Measurements from ENCODE around the gene SLC23A3. TPM values are rescaled to one million over a fixed set of nuclear protein-coding genes. Genes with fewer than 3 reads are reported as not detected.

Gene SLC23A3
- total RNA-seq, 2 donors from 2014 or later = 0.46 to 1.9 TPM

DNA sequence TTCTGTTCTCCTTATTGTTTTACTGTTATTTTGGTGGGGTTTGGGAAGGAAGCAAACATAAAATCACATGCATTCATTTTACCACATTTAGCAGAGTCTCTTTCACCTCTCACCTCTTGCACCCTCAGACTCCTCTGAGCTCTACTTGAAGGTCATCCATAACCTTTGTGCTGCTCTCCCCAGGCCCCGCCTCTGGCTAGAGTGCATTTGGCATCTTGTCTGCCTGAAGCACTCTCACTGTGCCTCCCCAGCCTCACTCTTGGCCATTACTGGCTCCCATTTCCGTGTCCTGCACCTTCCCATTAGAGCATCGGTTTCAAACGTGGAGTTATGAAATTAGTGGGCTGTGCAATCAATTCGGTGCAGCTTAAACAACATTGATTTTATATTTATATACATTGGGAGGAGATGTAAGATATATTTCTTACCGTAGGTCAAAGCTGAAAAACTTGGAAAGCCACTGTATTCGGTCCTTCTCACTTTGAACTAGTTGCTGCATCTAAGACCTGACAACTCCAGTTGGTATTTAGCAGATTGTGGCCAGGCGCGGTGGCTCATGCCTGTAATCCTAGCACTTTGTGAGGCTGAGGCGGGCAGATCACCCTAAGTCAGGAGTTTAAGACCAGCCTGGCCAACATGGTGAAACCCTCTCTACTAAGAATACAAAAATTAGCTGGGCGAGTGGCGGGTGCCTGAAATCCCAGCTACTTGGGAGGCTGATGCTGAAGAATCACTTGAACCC, 29.8 kb upstream of the SLC23A3 start:
- no peak overlapping the region for H3K9ac ChIP-seq (ENCODE audit: extremely low read depth, low read length, poor library complexity, severe bottlenecking)
- whole genome bisulfite sequencing, 2 experiments (ENCODE audit: insufficient coverage in 1 of 2, insufficient read length in 1 of 2) = 84 to 92% methylated on average over 6 to 11 of the region's 12 CpGs
- no peak overlapping the region for H3K27ac ChIP-seq (ENCODE audit: low read depth, low read length)
- Mint-ChIP-seq H3K4me3 (no peak overlapping the region), H3K27me3 (ENCODE audit: insufficient read depth) (peaks cover 11% of the 10 kb centered on the region), H3K27ac (no peak overlapping the region), H3K4me1 (no peaks in the 10 kb centered on the region), H3K36me3 (ENCODE audit: low read depth) (no peaks in the 10 kb centered on the region), H3K9me3 (peaks cover 13% of the 10 kb centered on the region)
- no peaks in the 10 kb centered on the region for H3K9me3 ChIP-seq (ENCODE audit: control insufficient read depth, low read length)
- H3K36me3 ChIP-seq (ENCODE audit: control insufficient read depth, insufficient read depth, low read length) = no peaks in the 10 kb centered on the region
- TF ChIP-seq, protein P1, sequence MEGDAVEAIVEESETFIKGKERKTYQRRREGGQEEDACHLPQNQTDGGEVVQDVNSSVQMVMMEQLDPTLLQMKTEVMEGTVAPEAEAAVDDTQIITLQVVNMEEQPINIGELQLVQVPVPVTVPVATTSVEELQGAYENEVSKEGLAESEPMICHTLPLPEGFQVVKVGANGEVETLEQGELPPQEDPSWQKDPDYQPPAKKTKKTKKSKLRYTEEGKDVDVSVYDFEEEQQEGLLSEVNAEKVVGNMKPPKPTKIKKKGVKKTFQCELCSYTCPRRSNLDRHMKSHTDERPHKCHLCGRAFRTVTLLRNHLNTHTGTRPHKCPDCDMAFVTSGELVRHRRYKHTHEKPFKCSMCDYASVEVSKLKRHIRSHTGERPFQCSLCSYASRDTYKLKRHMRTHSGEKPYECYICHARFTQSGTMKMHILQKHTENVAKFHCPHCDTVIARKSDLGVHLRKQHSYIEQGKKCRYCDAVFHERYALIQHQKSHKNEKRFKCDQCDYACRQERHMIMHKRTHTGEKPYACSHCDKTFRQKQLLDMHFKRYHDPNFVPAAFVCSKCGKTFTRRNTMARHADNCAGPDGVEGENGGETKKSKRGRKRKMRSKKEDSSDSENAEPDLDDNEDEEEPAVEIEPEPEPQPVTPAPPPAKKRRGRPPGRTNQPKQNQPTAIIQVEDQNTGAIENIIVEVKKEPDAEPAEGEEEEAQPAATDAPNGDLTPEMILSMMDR (conservative IDR thresholded peaks at IDR 0.05) = no peak
- peaks cover 5% of the 10 kb centered on the region for H3K27me3 ChIP-seq (ENCODE audit: control insufficient read depth, insufficient read depth, low read length, poor library complexity, severe bottlenecking)
- no peak overlapping the region for H3K4me3 ChIP-seq (ENCODE audit: low read length)
- no peak for DNase-seq
- no peaks in the 10 kb centered on the region for H3K4me1 ChIP-seq (ENCODE audit: control insufficient read depth, insufficient read depth, low read length)

DNA sequence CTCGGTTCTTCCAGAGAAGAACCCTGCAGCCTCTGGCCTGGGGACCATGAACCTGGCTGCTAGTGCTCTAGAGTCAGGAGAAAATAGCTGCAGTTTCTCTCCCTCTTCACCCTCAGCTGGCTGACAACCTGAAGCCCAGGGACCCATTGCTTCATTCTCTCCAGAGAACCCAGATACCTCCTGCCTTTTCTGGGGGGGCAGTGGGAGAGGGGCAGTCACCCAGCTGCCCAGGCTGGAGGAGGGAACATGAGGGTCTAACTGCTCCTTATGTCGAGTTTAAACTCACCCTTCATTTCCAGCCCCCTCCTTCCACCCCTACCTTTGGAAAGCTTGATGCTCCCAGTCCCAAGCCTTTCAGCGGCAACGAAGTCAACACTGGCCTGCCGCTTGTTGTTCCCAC, 29.1 kb upstream of the SLC23A3 start:
- Histone ChIP-seq H3K9me3 (ENCODE audit: control insufficient read depth, low read length) (no peaks in the 10 kb centered on the region), H3K4me1 (ENCODE audit: control insufficient read depth, insufficient read depth, low read length) (no peaks in the 10 kb centered on the region), H3K27ac (ENCODE audit: low read depth, low read length) (no peak overlapping the region), H3K36me3 (ENCODE audit: control insufficient read depth, insufficient read depth, low read length) (no peaks in the 10 kb centered on the region), H3K4me3 (ENCODE audit: low read length) (no peak overlapping the region), H3K27me3 (ENCODE audit: control insufficient read depth, insufficient read depth, low read length, poor library complexity, severe bottlenecking) (peaks cover 5% of the 10 kb centered on the region), H3K9ac (ENCODE audit: extremely low read depth, low read length, poor library complexity, severe bottlenecking) (no peak overlapping the region)
- Mint-ChIP-seq H3K27me3 (ENCODE audit: insufficient read depth) (peaks cover 8% of the 10 kb centered on the region), H3K4me3 (no peak overlapping the region), H3K9me3 (peaks cover 9% of the 10 kb centered on the region), H3K4me1 (no peaks in the 10 kb centered on the region), H3K36me3 (ENCODE audit: low read depth) (no peaks in the 10 kb centered on the region), H3K27ac (no peak overlapping the region)
- 82 to 89% methylated on average over 4 to 5 of the region's 5 CpGs for WGBS, 2 experiments (ENCODE audit: insufficient coverage in 1 of 2, insufficient read length in 1 of 2)
- TF ChIP-seq, protein P1 (conservative IDR thresholded peaks at IDR 0.05) = no peak
- no peak for DNase-seq

DNA sequence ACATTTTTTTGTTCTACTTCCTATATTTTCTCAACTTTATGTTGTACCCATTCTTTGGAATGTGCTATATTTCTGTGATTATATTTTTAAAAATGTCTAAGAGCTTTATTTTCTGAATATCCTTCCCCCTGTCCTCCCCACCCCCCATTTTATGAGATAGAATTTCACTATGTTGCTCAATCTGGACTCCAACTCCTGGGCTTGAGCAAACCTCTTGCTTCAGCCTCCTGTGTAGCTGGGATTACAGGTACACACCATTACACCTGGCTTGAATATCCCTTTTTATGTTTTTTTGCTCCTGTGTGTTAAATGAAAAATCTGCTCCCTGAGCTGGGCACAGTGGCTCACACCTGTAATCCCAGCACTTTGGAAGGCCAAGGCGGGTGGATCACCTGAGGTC, 27.6 kb upstream of the SLC23A3 start:
- H3K9me3 Mint-ChIP-seq = peaks cover 9% of the 10 kb centered on the region
- WGBS, 2 experiments (ENCODE audit: insufficient coverage in 1 of 2, insufficient read length in 1 of 2) = 100% methylated on average over 1 of the region's 1 CpG; no CpG with 5 or more reads in 1 of the 2 experiments
- TF ChIP-seq, protein P1 (conservative IDR thresholded peaks at IDR 0.05) = no peak
- no peak overlapping the region for H3K27ac Mint-ChIP-seq
- H3K4me1 Mint-ChIP-seq = no peaks in the 10 kb centered on the region
- Histone ChIP-seq H3K27me3 (ENCODE audit: control insufficient read depth, insufficient read depth, low read length, poor library complexity, severe bottlenecking) (peaks cover 5% of the 10 kb centered on the region), H3K36me3 (ENCODE audit: control insufficient read depth, insufficient read depth, low read length) (no peaks in the 10 kb centered on the region), H3K4me3 (ENCODE audit: low read length) (no peak overlapping the region), H3K27ac (ENCODE audit: low read depth, low read length) (no peak overlapping the region), H3K9me3 (ENCODE audit: control insufficient read depth, low read length) (no peaks in the 10 kb centered on the region), H3K4me1 (ENCODE audit: control insufficient read depth, insufficient read depth, low read length) (no peaks in the 10 kb centered on the region), H3K9ac (ENCODE audit: extremely low read depth, low read length, poor library complexity, severe bottlenecking) (no peak overlapping the region)
- no peak for DNase-seq
- no peak overlapping the region for H3K4me3 Mint-ChIP-seq
- no peaks in the 10 kb centered on the region for H3K36me3 Mint-ChIP-seq (ENCODE audit: low read depth)
- peaks cover 3% of the 10 kb centered on the region for H3K27me3 Mint-ChIP-seq (ENCODE audit: insufficient read depth)

Measured in endodermal cell (in vitro differentiated cells).